GM18909 (cell line): ENCODE measurements around the gene NUDC.
A peak's percentile ranks its signal among the peaks of the same experiment; 100 is the strongest.
"Not testable (repeated sequence)": the region's sequence is repeated elsewhere in the genome, so short reads cannot be mapped to it uniquely, and the experiment has no call there.

Experiments used
- ATAC-seq: cut with Tn5 transposase; IDR thresholded peaks from one replicate; pipeline ENCODE4 v1.9.1; 2021; ENCODE audit warnings: mild to moderate bottlenecking; ENCODE audit not compliant: unreplicated experiment, poor library complexity

The NUDC gene

GRCh38 chr1:26921540-26922430, at the start of gene NUDC:
NUDC (plus strand) TSS chr1:26921743; CDS start chr1:26921849, 106 bp downstream.
- ATAC-seq, result peak; percentile 95

GRCh38 chr1:26873097-26873496, 48.4 kb upstream of the NUDC start:
- not testable (repeated sequence) for ATAC-seq

GRCh38 chr1:26874896-26875295, 46.6 kb upstream of the NUDC start:
- ATAC-seq, result no peak

- no peak for ATAC-seq
Measured at GRCh38 chr1:26877326-26877725, 44.2 kb upstream of the NUDC start.

- no peak for ATAC-seq
Measured at GRCh38 chr1:26879793-26880192, 41.8 kb upstream of the NUDC start.

- ATAC-seq, result not testable (repeated sequence)
Measured at GRCh38 chr1:26881611-26882010, 39.9 kb upstream of the NUDC start.

- ATAC-seq, result no peak
Measured at GRCh38 chr1:26882696-26883463, 38.7 kb upstream of the NUDC start.

GRCh38 chr1:26887125-26887524, 34.4 kb upstream of the NUDC start:
- ATAC-seq, result no peak

GRCh38 chr1:26888231-26888630, 33.3 kb upstream of the NUDC start:
- no peak for ATAC-seq

GRCh38 chr1:26889551-26890466, 31.7 kb upstream of the NUDC start, which contains the start of gene GPN2:
GPN2 (minus strand) TSS chr1:26890283; CDS start chr1:26890096, 187 bp downstream.
- ATAC-seq, result peak; percentile 83

- ATAC-seq, result peak; percentile 31
Measured at GRCh38 chr1:26890467-26890796, 31.1 kb upstream of the NUDC start.

- ATAC-seq, result no peak
Measured at GRCh38 chr1:26894263-26894662, 27.3 kb upstream of the NUDC start.

- ATAC-seq, result no peak
Measured at GRCh38 chr1:26897351-26897750, 24.2 kb upstream of the NUDC start.

GRCh38 chr1:26900001-26900814, 21.3 kb upstream of the NUDC start, which contains the start of gene GPATCH3:
GPATCH3 (minus strand) TSS chr1:26900467; CDS start chr1:26900442, 25 bp downstream.
- peak; percentile 83 for ATAC-seq

GRCh38 chr1:26900815-26901511, 20.6 kb upstream of the NUDC start:
- no peak for ATAC-seq

GRCh38 chr1:26907071-26907917, 14.2 kb upstream of the NUDC start:
- no peak for ATAC-seq

GRCh38 chr1:26909951-26910342, 11.6 kb upstream of the NUDC start:
- no peak for ATAC-seq
